GM13976 (cell line): Measurements from ENCODE around the gene IMPDH1.

Experiments
- DNase-seq: peaks from one replicate; pipeline ENCODE4 v3.0.0; 2012; ENCODE audit warnings: low spot score
- CTCF ChIP-seq: IDR thresholded peaks from 2 replicates; pipeline ENCODE4 v1.5.1; 2012; ENCODE audit warnings: borderline replicate concordance, mild to moderate bottlenecking; ENCODE audit not compliant: insufficient read depth; ENCODE audit errors: extremely low read depth, missing control alignments, control extremely low read depth
- in situ Hi-C: fragments of 300-500 bp; cut with MboI; formaldehyde crosslinking; loops from one replicate; pipeline ENCODE4 v1.12.0; 2022; ENCODE audit warnings: low sequenced_read_pairs, mixed read lengths, inconsistent platforms; ENCODE audit not compliant: unreplicated experiment

Gene IMPDH1

GRCh38 chr7:128363261-128363721, 46.5 kb downstream of the IMPDH1 start:
- no peak for DNase-seq
- in situ Hi-C loops, result no loop called here
- no peak for TF ChIP-seq CTCF

GRCh38 chr7:128362670-128363069, 47.1 kb downstream of the IMPDH1 start:
- DNase-seq, result no peak

GRCh38 chr7:128361411-128362379, 48.1 kb downstream of the IMPDH1 start, which contains the start of gene PRRT4:
Gene PRRT4 (minus strand): TSS chr7:128361690.
- peak; percentile 74 for DNase-seq
- in situ Hi-C loops, result no loop called here
- no peak for TF ChIP-seq CTCF

More at GRCh38 chr7:128362670-128363069, 47.1 kb downstream of the IMPDH1 start:
- in situ Hi-C loops, result no loop called here
- TF ChIP-seq CTCF, result no peak

- in situ Hi-C loops, result no loop called here
- no peak for TF ChIP-seq CTCF
- DNase-seq, result peak; percentile 38
Observed at GRCh38 chr7:128360359-128360678, 49.5 kb downstream of the IMPDH1 start.

GRCh38 chr7:128359939-128360338, 49.8 kb downstream of the IMPDH1 start:
- in situ Hi-C loops, result no loop called here

GRCh38 chr7:128359336-128359735, 50.4 kb downstream of the IMPDH1 start:
- DNase-seq, result no peak
- in situ Hi-C loops, result no loop called here
- TF ChIP-seq CTCF, result no peak

More at GRCh38 chr7:128359939-128360338, 49.8 kb downstream of the IMPDH1 start:
- no peak for DNase-seq
- TF ChIP-seq CTCF, result no peak

GRCh38 chr7:128358233-128358632, 51.5 kb downstream of the IMPDH1 start:
- no peak for TF ChIP-seq CTCF
- in situ Hi-C loops, result no loop called here
- DNase-seq, result no peak
